ENCODE results near the gene FERMT1. TPM values are rescaled to one million over a fixed set of nuclear protein-coding genes. Genes with fewer than 3 reads are reported as not detected.
A peak's percentile ranks its signal among the peaks of the same experiment; 100 is the strongest.

FERMT1 gene
- total RNA-seq, 6 experiments from 2014 or later: 7.7 to 11.0 (median 9.8) TPM

DNA sequence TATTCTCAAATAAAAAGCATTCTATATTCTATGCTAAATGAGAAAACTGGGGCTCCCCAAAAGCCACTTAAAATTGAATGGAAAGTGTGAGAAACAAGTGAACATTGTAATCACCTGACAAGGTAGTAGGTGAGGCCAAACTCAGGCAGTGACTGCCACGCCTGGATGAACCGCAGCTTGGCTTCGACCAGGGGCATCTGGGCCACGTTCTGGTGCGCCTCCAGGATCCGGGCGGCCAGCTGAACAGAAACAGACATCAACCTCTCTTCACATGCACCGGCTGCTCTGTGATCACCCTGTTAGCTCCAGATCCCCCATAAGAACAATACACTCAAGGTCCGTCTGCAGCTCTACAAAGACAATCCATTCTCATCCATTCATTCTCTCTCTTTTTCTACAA, 38.9 kb downstream of the FERMT1 start:
- DNase-seq: no peak
- TF ChIP-seq, protein P1, sequence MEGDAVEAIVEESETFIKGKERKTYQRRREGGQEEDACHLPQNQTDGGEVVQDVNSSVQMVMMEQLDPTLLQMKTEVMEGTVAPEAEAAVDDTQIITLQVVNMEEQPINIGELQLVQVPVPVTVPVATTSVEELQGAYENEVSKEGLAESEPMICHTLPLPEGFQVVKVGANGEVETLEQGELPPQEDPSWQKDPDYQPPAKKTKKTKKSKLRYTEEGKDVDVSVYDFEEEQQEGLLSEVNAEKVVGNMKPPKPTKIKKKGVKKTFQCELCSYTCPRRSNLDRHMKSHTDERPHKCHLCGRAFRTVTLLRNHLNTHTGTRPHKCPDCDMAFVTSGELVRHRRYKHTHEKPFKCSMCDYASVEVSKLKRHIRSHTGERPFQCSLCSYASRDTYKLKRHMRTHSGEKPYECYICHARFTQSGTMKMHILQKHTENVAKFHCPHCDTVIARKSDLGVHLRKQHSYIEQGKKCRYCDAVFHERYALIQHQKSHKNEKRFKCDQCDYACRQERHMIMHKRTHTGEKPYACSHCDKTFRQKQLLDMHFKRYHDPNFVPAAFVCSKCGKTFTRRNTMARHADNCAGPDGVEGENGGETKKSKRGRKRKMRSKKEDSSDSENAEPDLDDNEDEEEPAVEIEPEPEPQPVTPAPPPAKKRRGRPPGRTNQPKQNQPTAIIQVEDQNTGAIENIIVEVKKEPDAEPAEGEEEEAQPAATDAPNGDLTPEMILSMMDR (IDR thresholded peaks at IDR 0.05): no peak
- Mint-ChIP-seq H3K9me3 (no peaks in the 10 kb centered on the region), H3K27me3 (ENCODE audit: insufficient read depth) (no peaks in the 10 kb centered on the region), H3K36me3 (ENCODE audit: low read depth) (peaks cover 8% of the 10 kb centered on the region), H3K4me1 (ENCODE audit: low read depth) (peaks cover 13% of the 10 kb centered on the region), H3K4me3 (no peak overlapping the region), H3K27ac (no peak overlapping the region)

DNA sequence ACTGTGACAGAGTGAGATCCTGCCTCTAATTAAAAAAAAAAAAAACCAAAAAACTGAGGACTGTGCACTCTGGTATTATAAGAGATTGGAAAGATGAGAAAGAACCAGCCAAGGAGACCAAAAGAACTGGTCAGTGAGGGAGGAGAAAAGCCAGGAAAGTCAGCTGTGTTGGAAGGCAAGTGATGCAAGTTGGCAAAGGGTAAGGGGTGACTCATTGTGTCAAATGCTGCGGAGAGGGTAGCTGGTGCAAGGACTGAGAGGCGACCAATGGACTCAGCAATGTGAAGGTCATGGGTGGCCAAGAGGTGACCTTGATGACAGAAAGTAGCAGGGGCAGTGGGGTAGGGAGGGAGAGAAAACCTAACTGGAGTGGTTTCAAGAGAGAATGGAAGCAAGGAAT, 41.6 kb downstream of the FERMT1 start:
- TF ChIP-seq, protein P1 (IDR thresholded peaks at IDR 0.05): no peak
- peak; percentile 47 for DNase-seq
- H3K27ac Mint-ChIP-seq: no peak overlapping the region
- no peaks in the 10 kb centered on the region for H3K27me3 Mint-ChIP-seq (ENCODE audit: insufficient read depth)
- peaks cover 13% of the 10 kb centered on the region for H3K4me1 Mint-ChIP-seq (ENCODE audit: low read depth)
- no peaks in the 10 kb centered on the region for H3K9me3 Mint-ChIP-seq
- H3K4me3 Mint-ChIP-seq: no peak overlapping the region
- H3K36me3 Mint-ChIP-seq (ENCODE audit: low read depth): peaks cover under 1% of the 10 kb centered on the region; the same call in 1 of the 2 replicates

DNA sequence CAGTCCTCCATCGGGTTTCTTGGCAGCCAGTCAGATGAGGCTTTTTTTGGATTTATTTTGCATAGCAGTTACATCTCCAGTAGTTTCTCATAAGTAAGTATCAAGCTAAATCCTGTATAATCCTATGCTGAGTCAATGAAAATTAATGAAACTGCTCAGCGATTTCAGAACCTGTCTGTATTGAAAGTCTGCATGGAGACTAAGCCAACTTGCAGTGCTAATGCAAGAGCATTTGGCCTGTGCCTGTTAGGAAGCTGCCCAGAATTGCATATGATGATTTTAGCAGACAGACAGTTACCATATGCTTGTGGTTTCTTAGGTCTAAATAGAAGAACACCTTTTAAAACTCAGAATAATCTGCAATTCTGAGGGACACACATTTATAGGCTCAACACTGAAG, 43.8 kb downstream of the FERMT1 start:
- DNase-seq: no peak
- TF ChIP-seq, protein P1 (IDR thresholded peaks at IDR 0.05): no peak
- Mint-ChIP-seq H3K27me3 (ENCODE audit: insufficient read depth) (peaks cover 2% of the 10 kb centered on the region; the same call in 1 of the 2 replicates), H3K4me1 (ENCODE audit: low read depth) (peaks cover 18% of the 10 kb centered on the region), H3K36me3 (ENCODE audit: low read depth) (peaks cover 5% of the 10 kb centered on the region; the same call in 1 of the 2 replicates), H3K27ac (no peak overlapping the region), H3K9me3 (no peaks in the 10 kb centered on the region), H3K4me3 (no peak overlapping the region)

DNA sequence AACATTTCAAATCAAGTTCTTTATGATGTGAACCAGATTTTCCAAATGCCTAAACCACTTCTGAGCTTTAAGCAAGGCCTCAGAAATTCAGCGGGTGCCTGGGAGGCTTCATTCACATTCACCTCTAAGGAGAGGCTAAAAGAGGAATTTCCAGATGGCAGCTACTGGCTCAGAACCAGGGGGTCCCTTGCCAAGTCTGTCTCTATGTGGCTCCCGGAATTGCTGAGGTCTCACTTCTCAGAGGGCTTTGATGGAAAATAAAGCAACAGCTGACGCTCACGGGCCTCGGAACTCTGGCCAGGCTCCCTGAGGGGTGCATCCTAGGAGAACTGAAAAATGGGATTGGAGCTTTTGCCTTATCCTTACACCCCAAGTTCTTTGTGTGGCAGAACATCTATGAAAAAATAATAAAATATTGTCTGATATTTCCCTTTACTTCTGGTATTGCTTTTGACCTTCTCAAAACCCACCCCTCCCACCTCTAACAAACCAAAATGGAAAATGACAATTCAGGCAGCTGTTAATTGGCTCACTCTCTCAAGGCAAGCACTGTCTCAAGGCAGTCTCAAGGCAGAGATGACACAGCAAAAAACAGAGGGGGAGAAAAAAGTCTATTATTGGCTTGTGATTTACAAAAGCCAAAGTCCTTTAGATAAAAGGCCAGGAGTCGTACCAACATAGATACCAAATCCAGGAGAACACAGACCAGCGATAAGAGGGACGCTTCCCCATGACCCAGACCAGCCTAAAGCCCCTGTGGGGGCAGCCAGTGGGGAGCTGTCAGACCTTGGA, 47.2 kb downstream of the FERMT1 start:
- TF ChIP-seq, protein P1 (IDR thresholded peaks at IDR 0.05): no peak
- Mint-ChIP-seq H3K9me3 (no peaks in the 10 kb centered on the region), H3K27ac (peak overlapping the region; percentile 29; the same call in 1 of the 2 replicates), H3K27me3 (ENCODE audit: insufficient read depth) (peaks cover 2% of the 10 kb centered on the region), H3K4me1 (ENCODE audit: low read depth) (peaks cover 6% of the 10 kb centered on the region), H3K4me3 (no peak overlapping the region), H3K36me3 (ENCODE audit: low read depth) (peaks cover 5% of the 10 kb centered on the region; the same call in 1 of the 2 replicates)
- no peak for DNase-seq

DNA sequence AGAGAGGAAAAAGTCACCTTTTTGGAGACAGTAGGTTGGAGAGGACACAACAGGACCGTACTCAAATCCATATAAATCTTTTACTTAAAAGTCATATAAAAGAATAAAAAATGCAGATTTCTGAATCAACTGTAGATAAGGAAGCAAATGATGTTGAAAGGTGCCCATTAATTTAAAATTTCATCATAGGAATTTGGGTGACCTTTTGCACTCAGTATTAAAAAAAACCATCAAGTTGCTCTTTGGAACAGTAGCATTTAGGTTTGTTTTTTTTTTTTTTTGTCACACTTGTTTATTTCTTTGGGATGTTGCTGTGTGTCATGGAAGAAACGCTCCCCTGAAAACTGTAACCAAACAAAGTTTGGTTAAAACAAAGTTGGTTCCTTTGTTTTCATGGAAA, 48.0 kb downstream of the FERMT1 start:
- Mint-ChIP-seq H3K4me3 (no peak overlapping the region), H3K27ac (no peak overlapping the region), H3K9me3 (no peaks in the 10 kb centered on the region), H3K36me3 (ENCODE audit: low read depth) (peaks cover 5% of the 10 kb centered on the region; the same call in 1 of the 2 replicates), H3K4me1 (ENCODE audit: low read depth) (0 out of 2 replicates have a peak, but pooled peaks cover 5% of the 10 kb centered on the region), H3K27me3 (ENCODE audit: insufficient read depth) (peaks cover 2% of the 10 kb centered on the region)
- no peak for DNase-seq
- TF ChIP-seq, protein P1 (IDR thresholded peaks at IDR 0.05): no peak
